LNCaP clone FGC (cell line): ENCODE results near the gene ITPK1.

ENCODE experiments used
- DNase-seq: peaks from one replicate; pipeline ENCODE4 v3.0.0-alpha.2; 2011; ENCODE audit warnings: low read depth
- H3K4me3 ChIP-seq: 2 replicates; pipeline ENCODE4 v1.5.1; 2011; ENCODE audit warnings: mild to moderate bottlenecking, low read depth, low read length, control low read depth
- CTCF ChIP-seq: IDR thresholded peaks from 2 replicates; pipeline ENCODE4 v1.5.1; 2012; ENCODE audit warnings: mild to moderate bottlenecking; ENCODE audit not compliant: control insufficient read depth, insufficient read depth; ENCODE audit errors: extremely low read depth

ITPK1 gene

GRCh38 chr14:92932448-92933395 lies 183.0 kb downstream of the ITPK1 start:
- DNase-seq: no peak
- H3K4me3 ChIP-seq: no peak overlapping the region
- no peak for TF ChIP-seq CTCF

DNA sequence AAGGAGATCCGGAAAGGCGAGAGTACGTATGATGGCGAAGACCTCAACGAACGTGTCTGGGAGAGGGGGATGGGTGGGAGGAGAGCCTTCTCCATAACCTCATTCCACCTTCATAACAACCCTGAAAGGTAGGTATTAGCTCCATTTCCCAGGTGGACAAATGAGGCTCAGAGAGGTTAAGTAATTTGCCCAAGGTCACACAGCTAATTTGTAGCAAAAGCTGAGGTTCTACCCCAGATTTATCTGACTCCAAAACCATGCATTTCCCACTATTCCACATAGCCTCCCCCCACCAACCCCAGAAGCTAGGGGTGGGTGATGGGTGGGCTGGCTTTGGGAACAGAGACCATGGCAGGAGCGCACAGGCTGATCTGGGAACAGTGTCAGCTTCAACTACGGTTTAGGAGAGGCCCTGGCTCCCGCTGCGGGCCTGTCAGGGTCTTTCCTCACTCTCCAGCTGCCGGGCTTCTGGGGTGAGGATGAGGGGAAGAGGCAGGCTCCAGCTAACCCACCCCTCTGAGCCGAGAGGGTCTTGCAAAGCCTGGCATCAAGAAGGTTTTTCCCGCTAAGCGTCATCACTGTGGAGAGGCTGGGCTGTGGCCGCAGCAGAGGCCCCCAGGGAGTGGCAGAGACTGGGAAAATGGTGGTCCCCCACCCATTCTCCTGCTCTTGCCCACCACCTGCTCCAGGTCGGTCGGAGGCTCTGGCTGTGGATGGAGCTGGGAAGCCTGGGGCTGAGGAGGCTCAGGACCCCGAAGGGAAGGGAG lies 183.9 kb downstream of the ITPK1 start:
- TF ChIP-seq CTCF: no peak
- H3K4me3 ChIP-seq: no peak overlapping the region
- no peak for DNase-seq

DNA sequence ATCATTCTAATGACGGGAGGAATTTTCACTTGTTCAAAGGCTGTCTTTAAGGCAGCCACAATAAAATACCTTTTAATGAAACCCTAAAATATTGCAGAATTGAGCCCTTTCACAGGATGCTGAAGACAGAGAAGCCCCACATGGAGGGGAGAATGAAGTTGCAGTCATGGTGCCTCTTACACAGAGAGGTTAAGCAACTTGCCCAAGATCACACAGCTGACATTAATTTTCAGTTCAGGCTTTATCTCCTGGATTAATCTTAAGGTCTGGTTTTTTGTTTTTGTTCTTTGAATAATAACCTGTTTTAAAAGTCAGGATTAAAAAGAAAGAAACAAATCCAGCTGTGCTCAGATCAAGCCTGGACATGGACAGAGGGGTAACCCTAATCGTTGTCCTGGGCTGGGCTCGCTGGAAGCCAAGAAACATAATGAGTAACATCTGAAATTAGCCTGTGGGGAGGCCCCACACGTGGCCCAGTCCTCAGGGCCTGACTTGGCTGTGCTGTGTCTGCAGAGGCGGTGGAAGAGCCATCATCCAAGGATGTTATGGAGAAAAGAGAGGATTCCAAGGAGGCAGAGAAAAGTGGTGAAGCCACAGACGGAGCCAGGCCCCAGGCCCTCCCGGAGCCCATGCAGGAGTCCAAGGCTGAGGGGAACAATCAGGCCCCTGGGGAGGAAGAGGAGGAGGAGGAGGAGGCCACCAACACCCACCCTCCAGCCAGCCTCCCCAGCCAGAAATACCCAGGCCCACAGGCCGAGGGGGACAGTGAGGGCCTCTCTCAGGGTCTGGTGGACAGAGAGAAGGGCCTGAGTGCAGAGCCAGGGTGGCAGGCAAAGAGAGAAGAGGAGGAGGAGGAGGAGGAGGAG lies 184.8 kb downstream of the ITPK1 start:
- TF ChIP-seq CTCF: no peak
- H3K4me3 ChIP-seq: no peak overlapping the region
- DNase-seq: no peak

DNA sequence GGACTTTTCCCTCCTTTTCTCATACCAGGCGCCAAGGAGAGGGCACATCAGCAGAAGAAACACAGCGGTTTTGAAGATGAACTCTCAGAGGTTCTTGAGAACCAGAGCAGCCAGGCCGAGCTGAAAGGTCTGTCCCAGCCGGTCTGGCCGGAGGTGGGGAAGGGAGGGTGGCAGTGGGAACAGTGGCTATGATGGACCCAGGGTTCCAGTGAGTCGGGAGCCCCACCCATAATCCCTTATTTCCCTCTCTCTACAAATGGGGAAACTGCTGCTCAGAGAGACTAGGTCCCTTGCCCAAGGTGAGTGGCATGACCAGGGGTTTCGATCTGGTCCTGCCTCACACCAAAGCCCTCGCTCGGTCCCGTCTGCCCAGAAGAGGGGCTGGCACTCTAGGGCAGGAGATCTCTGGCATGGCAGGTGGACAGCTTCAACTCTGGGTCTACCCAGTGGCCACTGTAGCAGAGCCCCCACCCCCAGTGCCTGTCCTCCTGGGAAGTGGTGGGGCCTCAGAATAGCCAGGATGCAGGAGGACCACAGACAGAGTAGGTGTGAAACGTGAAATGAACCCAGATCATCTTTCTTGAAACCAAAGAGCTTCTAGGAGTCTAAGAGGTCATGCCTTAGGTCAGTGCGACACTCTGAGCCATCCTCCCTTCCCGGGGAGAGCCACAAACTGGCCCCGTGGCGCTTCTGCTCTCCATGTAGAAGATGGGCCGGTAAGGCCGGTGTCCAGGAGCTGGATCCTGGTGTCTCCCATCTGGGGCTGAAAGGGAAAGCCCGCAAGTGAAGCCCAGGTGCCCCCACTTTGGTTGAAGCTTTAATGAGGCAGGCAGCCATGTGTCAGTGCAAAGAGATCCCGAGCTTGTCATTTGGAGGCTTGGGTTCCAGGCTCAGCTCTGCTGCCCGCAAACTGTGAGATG lies 185.8 kb downstream of the ITPK1 start:
- no peak for TF ChIP-seq CTCF
- DNase-seq: no peak
- H3K4me3 ChIP-seq: no peak overlapping the region

- TF ChIP-seq CTCF: no peak
- H3K4me3 ChIP-seq: no peak overlapping the region
- no peak for DNase-seq
Measured at GRCh38 chr14:92928961-92929688, 186.6 kb downstream of the ITPK1 start.

GRCh38 chr14:92928258-92928629 lies 187.5 kb downstream of the ITPK1 start:
- no peak for DNase-seq
- TF ChIP-seq CTCF: no peak
- no peak overlapping the region for H3K4me3 ChIP-seq
